Renal cortex interstitium (tissue), 11 donors: ENCODE data around the gene ZNF786. TPM values are rescaled to one million over a fixed set of nuclear protein-coding genes. Genes with fewer than 3 reads are reported as not detected.
"Not testable (repeated sequence)": the region's sequence is repeated elsewhere in the genome, so short reads cannot be mapped to it uniquely, and the experiment has no call there.

Experiments
- DNase-seq, 11 donors: peaks; one replicate each; pipeline ENCODE4 v3.0.0-alpha.2; 2013; ENCODE audit warnings: low read depth in 9 of 11, low spot score in 4 of 11; ENCODE audit errors: extremely low read depth in 1 of 11
- polyA plus RNA-seq, 3 donors: library from polyadenylated mRNA; unstranded; fragments of 120-200 nt; gene quantifications; one replicate each; pipeline ENCODE4 v1.2.1, GENCODE V29; 2013; ENCODE audit not compliant: insufficient read length in 3 of 3

The ZNF786 gene
- polyA plus RNA-seq, 3 donors: 8.8 to 11.2 (median 9.9) TPM

- DNase-seq: no peak
Observed at GRCh38 chr7:149048805-149049204, 41.7 kb downstream of the ZNF786 start.

- no peak for DNase-seq
Observed at GRCh38 chr7:149046416-149046815, 44.1 kb downstream of the ZNF786 start.

GRCh38 chr7:149043936-149044335, 46.6 kb downstream of the ZNF786 start:
- DNase-seq: no peak

GRCh38 chr7:149041350-149041749, 49.2 kb downstream of the ZNF786 start:
- no peak for DNase-seq

- DNase-seq: not testable (repeated sequence)
Observed at GRCh38 chr7:149038641-149039040, 51.9 kb downstream of the ZNF786 start.

GRCh38 chr7:149036676-149037075, 53.8 kb downstream of the ZNF786 start:
- no peak for DNase-seq

GRCh38 chr7:149031353-149031910, 59.1 kb downstream of the ZNF786 start:
- DNase-seq: no peak

GRCh38 chr7:149030439-149030838, 60.1 kb downstream of the ZNF786 start:
- not testable (repeated sequence) for DNase-seq

GRCh38 chr7:149028346-149029109, 62.0 kb downstream of the ZNF786 start, which contains the start of gene PDIA4:
PDIA4 (minus strand) TSS chr7:149028505; CDS start chr7:149028408, 97 bp downstream.
- peak; percentile 91 to 99 (median 98) for DNase-seq

GRCh38 chr7:149027611-149028345, 62.7 kb downstream of the ZNF786 start:
- DNase-seq: no peak

GRCh38 chr7:149027055-149027454, 63.5 kb downstream of the ZNF786 start:
- no peak for DNase-seq

- DNase-seq: no peak
Observed at GRCh38 chr7:149023662-149024061, 66.9 kb downstream of the ZNF786 start.

GRCh38 chr7:149022756-149023360, 67.7 kb downstream of the ZNF786 start:
- no peak for DNase-seq

- DNase-seq: no peak
Observed at GRCh38 chr7:149021725-149022062, 68.8 kb downstream of the ZNF786 start.

GRCh38 chr7:149020483-149020882, 70.0 kb downstream of the ZNF786 start:
- no peak for DNase-seq

Other genes with a start within 250 kb of the ZNF786 start
- 10 to 100 TPM; 40.4 to 44.6 (median 42.6) TPM for gene EZH2, start 206.4 kb downstream of the ZNF786 start, polyA plus RNA-seq
- 100 to 1,000 TPM; 180 to 196 (median 193) TPM for gene PDIA4, start 62.2 kb downstream of the ZNF786 start, polyA plus RNA-seq
- 1 to 10 TPM; 6.3 to 7.2 (median 6.5) TPM for gene ZNF425, start 35.6 kb upstream of the ZNF786 start, polyA plus RNA-seq
- 10 to 100 TPM; 11.8 to 14.4 (median 14.2) TPM for gene ZNF398, start 56.7 kb upstream of the ZNF786 start, polyA plus RNA-seq
- 10 to 100 TPM; 23.4 to 28.9 (median 27.2) TPM for gene ZNF282, start 104.8 kb upstream of the ZNF786 start, polyA plus RNA-seq
- 10 to 100 TPM; 16.8 to 20.2 (median 18.3) TPM for gene ZNF212, start 148.9 kb upstream of the ZNF786 start, polyA plus RNA-seq
- 10 to 100 TPM; 13.7 to 20.0 (median 15.7) TPM for gene ZNF783, start 171.5 kb upstream of the ZNF786 start, polyA plus RNA-seq